ENCODE measurements around the gene PCCA. TPM values are rescaled to one million over a fixed set of nuclear protein-coding genes. Genes with fewer than 3 reads are reported as not detected.

The PCCA gene
- total and polyA plus RNA-seq, 4 donors, result 30.1 to 160 (median 76.3) TPM

- Histone ChIP-seq H3K36me3 (ENCODE audit: control insufficient read depth in 4 of 4, insufficient read depth in 3 of 4, low read depth in 1 of 4, low read length in 3 of 4) (peaks cover 0 to 3% (median under 1%) of the 10 kb centered on the region in 4 donors), H3K4me3 (ENCODE audit: low read depth in 1 of 3, low read length in 3 of 3) (no peak overlapping the region), H3K27ac (ENCODE audit: low read depth in 1 of 2, low read length in 2 of 2) (peak overlapping the region; percentile 41 to 49), H3K9ac (ENCODE audit: low read depth in 1 of 2, low read length in 2 of 2) (no peak overlapping the region), H3K4me1 (ENCODE audit: control insufficient read depth in 4 of 4, insufficient read depth in 4 of 4, low read length in 3 of 4) (peaks cover 7 to 47% (median 33%) of the 10 kb centered on the region in 4 donors), H3K9me3 (ENCODE audit: control insufficient read depth in 4 of 4, low read length in 3 of 4) (no peaks in the 10 kb centered on the region), H3K27me3 (ENCODE audit: control insufficient read depth in 4 of 4, insufficient read depth in 4 of 4, low read length in 3 of 4) (no peaks in the 10 kb centered on the region)
- TF ChIP-seq, protein P1, sequence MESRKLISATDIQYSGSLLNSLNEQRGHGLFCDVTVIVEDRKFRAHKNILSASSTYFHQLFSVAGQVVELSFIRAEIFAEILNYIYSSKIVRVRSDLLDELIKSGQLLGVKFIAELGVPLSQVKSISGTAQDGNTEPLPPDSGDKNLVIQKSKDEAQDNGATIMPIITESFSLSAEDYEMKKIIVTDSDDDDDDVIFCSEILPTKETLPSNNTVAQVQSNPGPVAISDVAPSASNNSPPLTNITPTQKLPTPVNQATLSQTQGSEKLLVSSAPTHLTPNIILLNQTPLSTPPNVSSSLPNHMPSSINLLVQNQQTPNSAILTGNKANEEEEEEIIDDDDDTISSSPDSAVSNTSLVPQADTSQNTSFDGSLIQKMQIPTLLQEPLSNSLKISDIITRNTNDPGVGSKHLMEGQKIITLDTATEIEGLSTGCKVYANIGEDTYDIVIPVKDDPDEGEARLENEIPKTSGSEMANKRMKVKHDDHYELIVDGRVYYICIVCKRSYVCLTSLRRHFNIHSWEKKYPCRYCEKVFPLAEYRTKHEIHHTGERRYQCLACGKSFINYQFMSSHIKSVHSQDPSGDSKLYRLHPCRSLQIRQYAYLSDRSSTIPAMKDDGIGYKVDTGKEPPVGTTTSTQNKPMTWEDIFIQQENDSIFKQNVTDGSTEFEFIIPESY (IDR thresholded peaks at IDR 0.05), result no peak
- DNase-seq (ENCODE audit: low spot score), result no peak
- WGBS, result 93% methylated on average over 13 of the region's 13 CpGs
These were observed 445.4 kb downstream of the PCCA start for GRCh38 chr13:100534147-100534843.

- H3K27me3 ChIP-seq (ENCODE audit: control insufficient read depth in 4 of 4, insufficient read depth in 4 of 4, low read length in 3 of 4), result no peaks in the 10 kb centered on the region
- H3K27ac ChIP-seq (ENCODE audit: low read depth in 1 of 2, low read length in 2 of 2), result no peak overlapping the region
- DNase-seq (ENCODE audit: low spot score), result no peak
- 84% methylated on average over 6 of the region's 6 CpGs for WGBS
- H3K4me3 ChIP-seq (ENCODE audit: low read depth in 1 of 3, low read length in 3 of 3), result no peak overlapping the region
- H3K9me3 ChIP-seq (ENCODE audit: control insufficient read depth in 4 of 4, low read length in 3 of 4), result no peaks in the 10 kb centered on the region
- peaks cover 0 to 3% (median 0%) of the 10 kb centered on the region in 4 donors for H3K36me3 ChIP-seq (ENCODE audit: control insufficient read depth in 4 of 4, insufficient read depth in 3 of 4, low read depth in 1 of 4, low read length in 3 of 4)
- TF ChIP-seq, protein P2, sequence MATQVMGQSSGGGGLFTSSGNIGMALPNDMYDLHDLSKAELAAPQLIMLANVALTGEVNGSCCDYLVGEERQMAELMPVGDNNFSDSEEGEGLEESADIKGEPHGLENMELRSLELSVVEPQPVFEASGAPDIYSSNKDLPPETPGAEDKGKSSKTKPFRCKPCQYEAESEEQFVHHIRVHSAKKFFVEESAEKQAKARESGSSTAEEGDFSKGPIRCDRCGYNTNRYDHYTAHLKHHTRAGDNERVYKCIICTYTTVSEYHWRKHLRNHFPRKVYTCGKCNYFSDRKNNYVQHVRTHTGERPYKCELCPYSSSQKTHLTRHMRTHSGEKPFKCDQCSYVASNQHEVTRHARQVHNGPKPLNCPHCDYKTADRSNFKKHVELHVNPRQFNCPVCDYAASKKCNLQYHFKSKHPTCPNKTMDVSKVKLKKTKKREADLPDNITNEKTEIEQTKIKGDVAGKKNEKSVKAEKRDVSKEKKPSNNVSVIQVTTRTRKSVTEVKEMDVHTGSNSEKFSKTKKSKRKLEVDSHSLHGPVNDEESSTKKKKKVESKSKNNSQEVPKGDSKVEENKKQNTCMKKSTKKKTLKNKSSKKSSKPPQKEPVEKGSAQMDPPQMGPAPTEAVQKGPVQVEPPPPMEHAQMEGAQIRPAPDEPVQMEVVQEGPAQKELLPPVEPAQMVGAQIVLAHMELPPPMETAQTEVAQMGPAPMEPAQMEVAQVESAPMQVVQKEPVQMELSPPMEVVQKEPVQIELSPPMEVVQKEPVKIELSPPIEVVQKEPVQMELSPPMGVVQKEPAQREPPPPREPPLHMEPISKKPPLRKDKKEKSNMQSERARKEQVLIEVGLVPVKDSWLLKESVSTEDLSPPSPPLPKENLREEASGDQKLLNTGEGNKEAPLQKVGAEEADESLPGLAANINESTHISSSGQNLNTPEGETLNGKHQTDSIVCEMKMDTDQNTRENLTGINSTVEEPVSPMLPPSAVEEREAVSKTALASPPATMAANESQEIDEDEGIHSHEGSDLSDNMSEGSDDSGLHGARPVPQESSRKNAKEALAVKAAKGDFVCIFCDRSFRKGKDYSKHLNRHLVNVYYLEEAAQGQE (IDR thresholded peaks at IDR 0.05), result no peak
- TF ChIP-seq TAF1 (conservative IDR thresholded peaks at IDR 0.05), result no peak
- TF ChIP-seq YY1 (IDR thresholded peaks at IDR 0.05), result no peak
- no peak for TF ChIP-seq FOXA1 (IDR thresholded peaks at IDR 0.05)
- no peak for TF ChIP-seq GABPA (IDR thresholded peaks at IDR 0.05 in 1 of 2, conservative IDR thresholded peaks at IDR 0.05 in 1 of 2)
- TF ChIP-seq RXRA (IDR thresholded peaks at IDR 0.05), result no peak
- TF ChIP-seq, protein P3, sequence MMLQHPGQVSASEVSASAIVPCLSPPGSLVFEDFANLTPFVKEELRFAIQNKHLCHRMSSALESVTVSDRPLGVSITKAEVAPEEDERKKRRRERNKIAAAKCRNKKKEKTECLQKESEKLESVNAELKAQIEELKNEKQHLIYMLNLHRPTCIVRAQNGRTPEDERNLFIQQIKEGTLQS (IDR thresholded peaks at IDR 0.05), result no peak
- no peak for TF ChIP-seq HNF4G (IDR thresholded peaks at IDR 0.05)
- no peak for TF ChIP-seq SP1 (IDR thresholded peaks at IDR 0.05)
- no peak for TF ChIP-seq EGR1 (IDR thresholded peaks at IDR 0.05; ENCODE audit: low read depth in 2 of 2)
- TF ChIP-seq JUND (IDR thresholded peaks at IDR 0.05), result no peak
- TF ChIP-seq HNF4A (conservative IDR thresholded peaks at IDR 0.05), result no peak
- TF ChIP-seq FOXA2 (IDR thresholded peaks at IDR 0.05), result no peak
- TF ChIP-seq NR2F2 (IDR thresholded peaks at IDR 0.05), result no peak
- no peak for TF ChIP-seq CTCF (IDR thresholded peaks at IDR 0.05; ENCODE audit: low read depth, low read length, missing input control)
- H3K9ac ChIP-seq (ENCODE audit: low read depth in 1 of 2, low read length in 2 of 2), result no peak overlapping the region
- H3K4me1 ChIP-seq (ENCODE audit: control insufficient read depth in 4 of 4, insufficient read depth in 4 of 4, low read length in 3 of 4), result peaks cover 7 to 44% (median 32%) of the 10 kb centered on the region in 4 donors
These were observed 446.0 kb downstream of the PCCA start for GRCh38 chr13:100534911-100535310.

Measured in liver (tissue), 9 donors.